ENCODE results near the gene POLR2L. TPM values are rescaled to one million over a fixed set of nuclear protein-coding genes. Genes with fewer than 3 reads are reported as not detected.

Gene POLR2L
- total and polyA plus RNA-seq, 12 donors, result 26.2 to 206 (median 109) TPM

- Histone ChIP-seq H3K27me3 (no peaks in the 10 kb centered on the region), H3K4me1 (replicated peaks in 1 of 2) (peaks cover 0 to 19% of the 10 kb centered on the region in 2 donors), H3K36me3 (replicated peaks in 1 of 2) (peaks cover 0 to 4% of the 10 kb centered on the region in 2 donors), H3K4me3 (no peak overlapping the region), H3K27ac (no peak overlapping the region), H3K9me3 (replicated peaks in 1 of 3) (no peaks in the 10 kb centered on the region)
- TF ChIP-seq CTCF (IDR thresholded peaks at IDR 0.05) (no peak), POLR2A (IDR thresholded peaks at IDR 0.05) (no peak)
- 57 to 74% (median 63%) methylated on average over 16 to 24 of the region's 24 CpGs for WGBS, 4 donors
- peak in 1 of 7 donors; percentile 31 for DNase-seq
- intact Hi-C loops (cut with DNase I), result loop anchor here in 1 of 2 donors (5.0 kb wide), 1 partner anchor 189 kb away; no protein-coding TSS in a partner anchor
Observed at GRCh38 chr11:863023-863909, 20.9 kb upstream of the POLR2L start.

- Histone ChIP-seq H3K4me3 (no peak overlapping the region), H3K4me1 (replicated peaks in 1 of 2) (peaks cover 0 to 19% of the 10 kb centered on the region in 2 donors), H3K27ac (no peak overlapping the region), H3K9me3 (replicated peaks in 1 of 3) (no peaks in the 10 kb centered on the region), H3K36me3 (replicated peaks in 1 of 2) (peaks cover 0 to 4% of the 10 kb centered on the region in 2 donors), H3K27me3 (no peaks in the 10 kb centered on the region)
- no peak for DNase-seq
- TF ChIP-seq POLR2A (IDR thresholded peaks at IDR 0.05), result no peak
- no peak for TF ChIP-seq CTCF (IDR thresholded peaks at IDR 0.05)
- intact Hi-C loops (cut with DNase I), result loop anchor here in 1 of 2 donors (5.0 kb wide), 1 partner anchor 190 kb away; no protein-coding TSS in a partner anchor
- 43 to 65% (median 60%) methylated on average over 3 to 12 of the region's 12 CpGs for WGBS, 4 donors
Observed at GRCh38 chr11:862696-863022, 20.3 kb upstream of the POLR2L start.

- Histone ChIP-seq H3K36me3 (replicated peaks in 1 of 2) (peaks cover 0 to 4% of the 10 kb centered on the region in 2 donors), H3K27ac (no peak overlapping the region), H3K4me1 (replicated peaks in 1 of 2) (peaks cover 0 to 19% of the 10 kb centered on the region in 2 donors)
Observed at GRCh38 chr11:862081-862661, 19.8 kb upstream of the POLR2L start.

More at GRCh38 chr11:862081-862661, 19.8 kb upstream of the POLR2L start:
- peak in 3 of 7 donors; percentile 50 to 66 (median 56) for DNase-seq
- Histone ChIP-seq H3K4me3 (no peak overlapping the region), H3K9me3 (replicated peaks in 1 of 3) (no peaks in the 10 kb centered on the region), H3K27me3 (no peaks in the 10 kb centered on the region)
- intact Hi-C loops (cut with DNase I), result loop anchor here in 1 of 2 donors (5.0 kb wide), 1 partner anchor 190 kb away; no protein-coding TSS in a partner anchor
- TF ChIP-seq POLR2A (IDR thresholded peaks at IDR 0.05) (no peak), CTCF (IDR thresholded peaks at IDR 0.05) (no peak)
- 36 to 59% (median 42%) methylated on average over 3 to 20 of the region's 20 CpGs for WGBS, 4 donors

Data from adrenal gland (tissue), 12 donors.